ENCODE data around the gene FBXO42. TPM values are rescaled to one million over a fixed set of nuclear protein-coding genes. Genes with fewer than 3 reads are reported as not detected.
A peak's percentile ranks its signal among the peaks of the same experiment; 100 is the strongest.

The FBXO42 gene
- total and polyA plus RNA-seq, 2 of the 4 experiments (the other 2 are of a cell fraction), result 12.0 to 18.8 TPM

- peak overlapping the region; percentile 89 for H3K18ac ChIP-seq (ENCODE audit: low read depth, low read length)
- H3K27ac ChIP-seq (ENCODE audit: insufficient read depth, low read length), result peak overlapping the region; percentile 96
- H3K56ac ChIP-seq (ENCODE audit: extremely low read depth, insufficient read depth, low read length), result peak overlapping the region; percentile 98
- peaks cover 8% of the 10 kb centered on the region for H3K9me1 ChIP-seq (ENCODE audit: insufficient read depth, low read length)
- ChIA-PET POLR2A (ENCODE audit: unreplicated experiment) (interaction anchor here (0.6 kb wide), 3 partner anchors 12 to 512 kb away, joined by 3 to 9 read pairs (median 7); partner anchors contain the start of gene NECAP2), CTCF (interaction anchor here (0.7 to 1.0 kb wide), 2 partner anchors 72 to 289 kb away, joined by 3 read pairs; partner anchors contain the start of gene NECAP2)
- peak overlapping the region; percentile 95 for H4K91ac ChIP-seq (ENCODE audit: insufficient read depth, low read depth, low read length)
- no peaks in the 10 kb centered on the region for H3K27me3 ChIP-seq (ENCODE audit: control insufficient read depth, insufficient read depth, low read length)
- peaks cover 4% of the 10 kb centered on the region for H3K4me1 ChIP-seq (ENCODE audit: control insufficient read depth, insufficient read depth, low read length)
- peak overlapping the region; percentile 66 to 80 for H4K8ac ChIP-seq (ENCODE audit: low read depth in 2 of 2, low read length in 2 of 2)
- peak overlapping the region; percentile 98 for H3K4ac ChIP-seq (ENCODE audit: low read depth, low read length)
- peak overlapping the region; percentile 54; the same call in 2 of the 3 replicates for H2BK15ac ChIP-seq (ENCODE audit: low read depth, low read length)
- H3K9ac ChIP-seq (ENCODE audit: low read depth, low read length), result peak overlapping the region; percentile 90
- peak overlapping the region; percentile 88 for H3K4me3 ChIP-seq (ENCODE audit: insufficient read depth, low read depth, low read length)
- TSS peak; percentile 48 for BruUV-seq (replicated peaks)
- H2BK20ac ChIP-seq (ENCODE audit: low read depth, low read length), result peak overlapping the region; percentile 18; the same call in 1 of the 2 replicates
- peaks cover 10% of the 10 kb centered on the region for H4K20me1 ChIP-seq (ENCODE audit: insufficient read depth, low read length)
- dilution Hi-C loops (cut with HindIII; ENCODE audit: low sequenced_read_pairs, unreplicated experiment), result no loop called here
- DNase-seq, result peak; percentile 60
- no peaks in the 10 kb centered on the region for H3K36me3 ChIP-seq (ENCODE audit: control insufficient read depth, insufficient read depth, low read length)
- peak overlapping the region; percentile 96 for H2AK5ac ChIP-seq (ENCODE audit: low read depth, low read length)
- peak overlapping the region; percentile 98 for H2AFZ ChIP-seq (replicated peaks; ENCODE audit: low read length, poor library complexity)
- 0% methylated on average over 8 of the region's 24 CpGs; no CpG with 5 or more reads in 1 of the 2 experiments for WGBS, 2 experiments (ENCODE audit: extremely low coverage in 2 of 2, insufficient read length in 1 of 2)
- in situ Hi-C loops (cut with MboI; ENCODE audit: low sequenced_read_pairs), result no loop called here
- H3K4me2 ChIP-seq (ENCODE audit: low read depth, low read length), result peak overlapping the region; percentile 98
- peak overlapping the region; percentile 99 for H2AK9ac ChIP-seq (replicated peaks; ENCODE audit: low read depth, low read length, poor library complexity)
- peak overlapping the region; percentile 98 for H2BK5ac ChIP-seq (ENCODE audit: low read depth, low read length, poor library complexity, severe bottlenecking)
- ATAC-seq (ENCODE audit: low read depth), result no peak
- peak overlapping the region; percentile 78 for H4K5ac ChIP-seq (ENCODE audit: low read depth, low read length)
- peaks cover 0 to 18% of the 10 kb centered on the region in 2 experiments; a peak in 2 of 4 replicates for H3K79me1 ChIP-seq (ENCODE audit: low read depth in 1 of 2, low read length in 2 of 2)
- H3K9me3 ChIP-seq (ENCODE audit: control insufficient read depth, insufficient read depth, low read length), result no peaks in the 10 kb centered on the region
- intact Hi-C loops (cut with micrococcal nuclease), result loop anchor here (1.0 to 5.0 kb wide), 2 partner anchors 72 to 161 kb away; partner anchors contain the start of gene NECAP2
- peak overlapping the region; percentile 98 for H3K23ac ChIP-seq (ENCODE audit: low read depth, low read length)
- H2BK120ac ChIP-seq (ENCODE audit: low read depth, low read length), result peak overlapping the region; percentile 78
- H3K14ac ChIP-seq (replicated peaks; ENCODE audit: low read depth, low read length), result peak overlapping the region; percentile 99
- no peak for TF ChIP-seq BHLHE40 (IDR thresholded peaks at IDR 0.05; ENCODE audit: low read depth, low read length)
- no peak for TF ChIP-seq MAZ (IDR thresholded peaks at IDR 0.05; ENCODE audit: borderline replicate concordance, low read depth, low read length)
- 0 out of 2 replicates have a peak, but pooled peaks have one; percentile 88 for TF ChIP-seq CHD1 (IDR thresholded peaks at IDR 0.05; ENCODE audit: low read depth, low read length)
- no peak for TF ChIP-seq POLR2A (IDR thresholded peaks at IDR 0.05; ENCODE audit: low read depth, low read length)
- TF ChIP-seq FOS (IDR thresholded peaks at IDR 0.05; ENCODE audit: low read depth, low read length), result peak; percentile 11; the same call in 1 of the 2 replicates
- no peak for TF ChIP-seq RFX5 (IDR thresholded peaks at IDR 0.05; ENCODE audit: low read depth, low read length)
- TF ChIP-seq MAFK (IDR thresholded peaks at IDR 0.05; ENCODE audit: low read depth, low read length), result peak; percentile 88
- no peak for TF ChIP-seq CEBPB (IDR thresholded peaks at IDR 0.05; ENCODE audit: low read depth, low read length)
- TF ChIP-seq RCOR1 (IDR thresholded peaks at IDR 0.05; ENCODE audit: insufficient replicate concordance, low read length), result peak; percentile 64
- TF ChIP-seq NFE2L2 (IDR thresholded peaks at IDR 0.05; ENCODE audit: low read depth, low read length), result no peak
- TF ChIP-seq CTCF (conservative IDR thresholded peaks at IDR 0.05; ENCODE audit: low read depth, low read length), result no peak
- no peak for TF ChIP-seq USF2 (IDR thresholded peaks at IDR 0.05; ENCODE audit: low read depth, low read length)
- 0 out of 2 replicates have a peak, but pooled peaks have one; percentile 4 for TF ChIP-seq RAD21 (IDR thresholded peaks at IDR 0.05; ENCODE audit: low read length)
- no peak for TF ChIP-seq MXI1 (IDR thresholded peaks at IDR 0.05; ENCODE audit: borderline replicate concordance, low read depth, low read length)
Observed at GRCh38 chr1:16367968-16368890, 15.9 kb upstream of the FBXO42 start.

Data from IMR-90 (cell line).